H1 (cell line): ENCODE results near the gene ZC3H8. TPM values are rescaled to one million over a fixed set of nuclear protein-coding genes. Genes with fewer than 3 reads are reported as not detected.

ENCODE experiments used
- CTCF ChIA-PET: fragments of 300-600 bp; sonication (Branson Sonifier 250); formaldehyde crosslinking; loops from one replicate; lab custom pipeline; 2021; ENCODE audit not compliant: partially characterized antibody; lab: Charles Lee
- POLR2A ChIA-PET: fragments of 300-600 bp; sonication (Branson Sonifier 250); formaldehyde crosslinking; loops from one replicate; lab custom pipeline; 2021; ENCODE audit warnings: inconsistent platforms; ENCODE audit not compliant: partially characterized antibody; lab: Charles Lee
- DNase-seq, 2 experiments: peaks; one replicate each; pipeline versions ENCODE4 v3.0.0 to v3.0.0-alpha.2; 2010 to 2022; ENCODE audit warnings: low spot score in 2 of 2, low read depth in 1 of 2, mixed read lengths in 1 of 2
- FAIRE-seq: peaks from 2 replicates; lab custom pipeline; 2011; peaks lifted over from hg19 to GRCh38; lab: Jason Lieb, UNC
- H2AFZ ChIP-seq: 2 replicates; pipeline ENCODE4 v1.8.1; 2012; ENCODE audit warnings: low read length, inconsistent platforms
- H2AK5ac ChIP-seq: 2 replicates; pipeline ENCODE4 v1.6.1; 2013; ENCODE audit warnings: low read depth, low read length
- H2BK120ac ChIP-seq: replicated peaks from 2 replicates; pipeline ENCODE3; 2013; ENCODE audit warnings: low read depth, low read length, inconsistent platforms
- H2BK12ac ChIP-seq: 2 replicates; pipeline ENCODE4 v1.6.1; 2013; ENCODE audit warnings: low read depth, low read length
- H2BK15ac ChIP-seq: 2 replicates; pipeline ENCODE4 v1.6.1; 2013; ENCODE audit warnings: low read length
- H2BK20ac ChIP-seq: 2 replicates; pipeline ENCODE4 v1.6.1; 2013; ENCODE audit warnings: low read length
- H2BK5ac ChIP-seq: 2 replicates; pipeline ENCODE4 v1.6.1; 2013; ENCODE audit warnings: low read depth, low read length
- H3K14ac ChIP-seq: 2 replicates; pipeline ENCODE4 v1.6.1; 2013; ENCODE audit warnings: inconsistent platforms; ENCODE audit not compliant: insufficient read length
- H3K18ac ChIP-seq: 2 replicates; pipeline ENCODE4 v1.6.1; 2013; ENCODE audit warnings: low read length; ENCODE audit errors: extremely low read depth
- H3K23ac ChIP-seq: 2 replicates; pipeline ENCODE4 v1.6.1; 2013; ENCODE audit warnings: inconsistent platforms; ENCODE audit not compliant: insufficient read length
- H3K23me2 ChIP-seq: 2 replicates; pipeline ENCODE4 v1.6.1; 2013; ENCODE audit warnings: low read depth, low read length
- H3K27ac ChIP-seq: 2 replicates; pipeline ENCODE4 v1.6.1; 2011; ENCODE audit warnings: low read depth, low read length, inconsistent platforms
- H3K27me3 ChIP-seq, 4 experiments: replicated peaks in 1 of 4; 1 replicate in 1 of 4; 2 replicates in 3 of 4; pipeline versions ENCODE4 v1.6.1 to v1.8.1; 2011 to 2013; ENCODE audit warnings: low read length in 3 of 4, mild to moderate bottlenecking in 3 of 4, inconsistent platforms in 2 of 4, mixed read lengths in 2 of 4, moderate library complexity in 1 of 4; ENCODE audit not compliant: control insufficient read depth in 3 of 4, insufficient read depth in 3 of 4; ENCODE audit errors: extremely low read depth in 1 of 4
- H3K36me3 ChIP-seq, 4 experiments: 2 replicates each; pipeline versions ENCODE4 v1.6.1 to v1.8.1; 2011 to 2013; ENCODE audit warnings: mild to moderate bottlenecking in 4 of 4, low read length in 3 of 4, moderate library complexity in 2 of 4, control low read depth in 1 of 4, inconsistent platforms in 1 of 4; ENCODE audit not compliant: insufficient read depth in 4 of 4, control insufficient read depth in 2 of 4
- H3K4ac ChIP-seq: replicated peaks from 2 replicates; pipeline ENCODE3; 2013; ENCODE audit warnings: low read length, low read depth, mixed read lengths, inconsistent platforms; ENCODE audit not compliant: insufficient read length
- H3K4me1 ChIP-seq, 4 experiments: replicated peaks in 1 of 4; 1 replicate in 1 of 4; 2 replicates in 3 of 4; pipeline versions ENCODE4 v1.6.1 to v1.8.1; 2011 to 2013; ENCODE audit warnings: low read length in 3 of 4, inconsistent platforms in 2 of 4, mixed read lengths in 1 of 4; ENCODE audit not compliant: insufficient read depth in 4 of 4, control insufficient read depth in 3 of 4
- H3K4me2 ChIP-seq, 2 experiments: 2 replicates each; pipeline versions ENCODE4 v1.6.1 to v1.8.1; 2011 to 2013; ENCODE audit warnings: low read depth in 2 of 2, low read length in 2 of 2, control low read depth in 1 of 2, inconsistent platforms in 1 of 2, mild to moderate bottlenecking in 1 of 2; ENCODE audit not compliant: insufficient read depth in 1 of 2
- H3K4me3 ChIP-seq, 4 experiments: fragments of 200-600, 300-600 bp in 1 of 4; sonication (generic), shearing (Covaris generic), sonication (Bioruptor Twin) in 1 of 4; 2 replicates each; pipeline versions ENCODE4 v1.5.1 to v1.8.1; 2011 to 2016; ENCODE audit warnings: low read length in 4 of 4, low read depth in 3 of 4, control low read depth in 2 of 4, inconsistent platforms in 2 of 4, mild to moderate bottlenecking in 2 of 4, mixed read lengths in 1 of 4, moderate library complexity in 1 of 4; ENCODE audit not compliant: insufficient read depth in 2 of 4; ENCODE audit errors: extremely low read depth in 1 of 4
- H3K56ac ChIP-seq: replicated peaks from 2 replicates; pipeline ENCODE3; 2013; ENCODE audit warnings: low read depth, mild to moderate bottlenecking, mixed read lengths, low read length, inconsistent platforms; ENCODE audit not compliant: insufficient read length
- H3K79me1 ChIP-seq: 2 replicates; pipeline ENCODE4 v1.6.1; 2013; ENCODE audit warnings: low read depth, low read length, control low read depth
- H3K79me2 ChIP-seq, 2 experiments: 2 replicates each; pipeline versions ENCODE4 v1.6.1 to v1.8.1; 2012 to 2013; ENCODE audit warnings: low read length in 2 of 2, mild to moderate bottlenecking in 2 of 2, inconsistent platforms in 1 of 2; ENCODE audit not compliant: insufficient read depth in 2 of 2, control insufficient read depth in 1 of 2
- H3K9ac ChIP-seq, 4 experiments: replicated peaks in 1 of 4; 1 replicate in 1 of 4; 2 replicates in 3 of 4; pipeline versions ENCODE4 v1.6.1 to v1.8.1; 2011 to 2013; ENCODE audit warnings: low read depth in 3 of 4, low read length in 3 of 4, control low read depth in 2 of 4, mild to moderate bottlenecking in 2 of 4, moderate library complexity in 2 of 4, inconsistent platforms in 1 of 4; ENCODE audit errors: extremely low read depth in 1 of 4
- H3K9me3 ChIP-seq, 2 experiments: 2 replicates each; pipeline versions ENCODE4 v1.6.1 to v1.8.1; 2012 to 2013; ENCODE audit warnings: mild to moderate bottlenecking in 2 of 2, moderate library complexity in 2 of 2, control low read depth in 1 of 2, inconsistent platforms in 1 of 2, low read depth in 1 of 2, low read length in 1 of 2, mixed read lengths in 1 of 2; ENCODE audit not compliant: insufficient read depth in 2 of 2
- H4K20me1 ChIP-seq, 2 experiments: replicated peaks in 1 of 2; 2 replicates each; pipeline versions ENCODE3 to v1.8.1; 2011 to 2013; ENCODE audit warnings: inconsistent platforms in 2 of 2, low read length in 2 of 2, mild to moderate bottlenecking in 1 of 2; ENCODE audit not compliant: insufficient read depth in 2 of 2, control insufficient read depth in 1 of 2
- H4K5ac ChIP-seq: 2 replicates; pipeline ENCODE4 v1.6.1; 2013; ENCODE audit warnings: low read length, low read depth, mixed read lengths, inconsistent platforms; ENCODE audit not compliant: insufficient read length
- H4K8ac ChIP-seq: 2 replicates; pipeline ENCODE4 v1.8.0; 2013; ENCODE audit warnings: mild to moderate bottlenecking, moderate library complexity, low read length, inconsistent platforms; ENCODE audit not compliant: insufficient read depth; ENCODE audit errors: extremely low read depth
- H4K91ac ChIP-seq: replicated peaks from 2 replicates; pipeline ENCODE3; 2013; ENCODE audit warnings: low read length, mixed read lengths, inconsistent platforms; ENCODE audit not compliant: insufficient read length
- BACH1 ChIP-seq: IDR thresholded peaks from 2 replicates; pipeline ENCODE4 v1.6.1; 2012; ENCODE audit warnings: low read length, improper control_type of control experiment
- BCL11A ChIP-seq, 2 experiments: IDR thresholded peaks; one replicate each; pipeline ENCODE4 v1.6.1; 2011; ENCODE audit warnings: low read depth in 2 of 2, low read length in 2 of 2, mild to moderate bottlenecking in 2 of 2
- EP300 ChIP-seq, 2 experiments: IDR thresholded peaks; 1 replicate in 1 of 2; 2 replicates in 1 of 2; pipeline ENCODE4 v1.6.1; 2011 to 2012; ENCODE audit warnings: low read depth in 2 of 2, low read length in 2 of 2, mild to moderate bottlenecking in 2 of 2, borderline replicate concordance in 1 of 2, inconsistent platforms in 1 of 2, moderate library complexity in 1 of 2
- EZH2 ChIP-seq: fragments of 200-600 bp; sonication (generic); IDR thresholded peaks from 2 replicates; pipeline ENCODE4 v1.7.1; 2012; ENCODE audit warnings: low read depth, mild to moderate bottlenecking, moderate library complexity, low read length, inconsistent platforms; ENCODE audit not compliant: severe bottlenecking
- HDAC2 ChIP-seq, 2 experiments: fragments of 300-600 bp in 1 of 2; sonication (generic) in 1 of 2; IDR thresholded peaks; 2 replicates each; pipeline ENCODE4 v1.6.1; 2011 to 2012; ENCODE audit warnings: low read depth in 2 of 2, low read length in 2 of 2, mild to moderate bottlenecking in 2 of 2, moderate library complexity in 2 of 2, borderline replicate concordance in 1 of 2, inconsistent platforms in 1 of 2
- SIN3A ChIP-seq, 2 experiments: IDR thresholded peaks in 1 of 2; conservative IDR thresholded peaks in 1 of 2; 2 replicates each; pipeline ENCODE4 v1.6.1; 2011 to 2012; ENCODE audit warnings: low read length in 2 of 2, improper control_type of control experiment in 1 of 2, low read depth in 1 of 2, mild to moderate bottlenecking in 1 of 2
- SRF ChIP-seq: IDR thresholded peaks from 2 replicates; pipeline ENCODE4 v1.6.1; 2011; ENCODE audit warnings: mild to moderate bottlenecking, low read depth, low read length, moderate library complexity
- YY1 ChIP-seq: IDR thresholded peaks from 2 replicates; pipeline ENCODE4 v1.6.1; 2011; ENCODE audit warnings: low read depth, mild to moderate bottlenecking, low read length
- WGBS, 2 experiments: shearing (Covaris generic) in 1 of 2; methylation state at CpG; one replicate each; pipeline versions ENCODE4 v1.1.6 to v1.1.7; 2013 to 2015; ENCODE audit warnings: low lambda C conversion rate in 2 of 2, mixed read lengths in 2 of 2, inconsistent platforms in 1 of 2, low coverage in 1 of 2, missing lambda C conversion rate in 1 of 2; ENCODE audit not compliant: insufficient replicate concordance in 2 of 2, insufficient coverage in 1 of 2, insufficient read length in 1 of 2; ENCODE audit errors: extremely low coverage in 1 of 2, missing lambda C conversion rate in 1 of 2; 5-methylcytosine and 5-hydroxymethylcytosine counted together
- polyA plus RNA-seq, 7 experiments: library from polyadenylated mRNA; depleted of rRNA in 3 of 7; stranded (reverse) in 5 of 7; unstranded in 2 of 7; fragments of >200 nt in 5 of 7; fragments of 200-250 nt in 2 of 7; gene quantifications; 1 replicate in 5 of 7; 2 replicates in 1 of 7; 4 replicates in 1 of 7; pipeline versions ENCODE4 v1.2.1 to v1.2.3, GENCODE V29; 2011 to 2013; ENCODE audit warnings: missing spikeins in 2 of 7, mixed read lengths in 2 of 7
- total RNA-seq: library from RNA; stranded (reverse); fragmentation: NEBNext Ultra II Directional; extraction: Animal tissue kit (Norgen Biotek cat#: 25700); gene quantifications from 2 replicates; pipeline ENCODE4 v1.2.1, GENCODE V29; 2021
- TF ChIP-seq, protein P1 (sequence below): IDR thresholded peaks from 2 replicates; pipeline ENCODE4 v1.6.1; 2012; ENCODE audit warnings: low read length, inconsistent platforms

The ZC3H8 gene
- total and polyA plus RNA-seq, 2 of the 8 experiments (the other 6 are each of a cell fraction or from before 2014, with no cell fraction given) = 1.9 to 7.1 TPM

DNA sequence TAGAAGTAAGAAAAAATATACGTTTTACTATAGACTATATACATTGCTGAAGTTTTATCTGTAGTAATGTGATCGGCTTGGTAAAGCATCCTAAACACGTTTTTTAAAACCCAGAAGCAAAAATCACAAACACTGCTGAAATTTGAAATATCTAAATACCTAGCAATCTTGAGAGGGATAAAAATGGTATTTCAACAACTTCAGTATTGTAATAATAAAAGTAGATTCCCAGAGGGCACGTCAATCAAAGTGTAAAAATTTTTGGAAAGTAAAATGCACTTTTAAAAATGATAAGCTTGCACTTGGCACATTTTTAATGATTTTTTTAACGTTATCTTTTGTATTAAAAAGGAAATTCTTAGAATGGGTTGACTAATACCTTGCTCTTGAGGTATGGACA is 22.1 kb upstream of the ZC3H8 start:
- H3K79me1 ChIP-seq = no peaks in the 10 kb centered on the region
- no peak overlapping the region for H3K18ac ChIP-seq
- peaks cover 5% of the 10 kb centered on the region; the same call in 1 of the 2 replicates for H3K23me2 ChIP-seq
- H3K4me1 ChIP-seq = peaks cover 0 to 3% (median 0%) of the 10 kb centered on the region in 4 experiments; a peak in 1 of 7 replicates
- no peak overlapping the region for H2BK5ac ChIP-seq
- no peak overlapping the region for H3K56ac ChIP-seq
- peaks cover 0 to 3% of the 10 kb centered on the region in 2 experiments; a peak in 1 of 4 replicates for H3K79me2 ChIP-seq
- H2AK5ac ChIP-seq = no peak overlapping the region
- H3K14ac ChIP-seq = no peak overlapping the region
- H3K36me3 ChIP-seq = no peaks in the 10 kb centered on the region
- FAIRE-seq (no peak), DNase-seq (no peak)
- no peak overlapping the region for H3K4ac ChIP-seq
- H4K20me1 ChIP-seq = no peaks in the 10 kb centered on the region
- H4K91ac ChIP-seq = no peak overlapping the region
- H3K27me3 ChIP-seq = no peaks in the 10 kb centered on the region
- H3K4me3 ChIP-seq = peak overlapping the region in 3 of 4 experiments; percentile 88 to 98 (median 91); a peak in 5 of 8 replicates
- H2BK12ac ChIP-seq = no peak overlapping the region
- H4K5ac ChIP-seq = no peak overlapping the region
- no peak overlapping the region for H2BK15ac ChIP-seq
- H3K27ac ChIP-seq = no peak overlapping the region
- H2BK20ac ChIP-seq = no peak overlapping the region
- H3K4me2 ChIP-seq = peak overlapping the region; percentile 55 to 69; a peak in 3 of 4 replicates
- no peak overlapping the region for H2AFZ ChIP-seq
- no peak overlapping the region for H3K9ac ChIP-seq
- no peak overlapping the region for H4K8ac ChIP-seq
- ChIA-PET POLR2A (interaction anchor here (0.7 to 0.9 kb wide), 3 partner anchors 9 to 222 kb away, joined by 3 to 5 read pairs (median 3); partner anchors contain the start of gene TMEM87B), CTCF (interaction anchor here (0.6 to 1.4 kb wide), 3 partner anchors 9 to 32 kb away, joined by 3 to 5 read pairs (median 4); no protein-coding TSS in a partner anchor)
- no peaks in the 10 kb centered on the region for H3K9me3 ChIP-seq
- H3K23ac ChIP-seq = no peak overlapping the region
- 61% methylated on average over 5 of the region's 5 CpGs; no CpG with 5 or more reads in 1 of the 2 experiments for WGBS, 2 experiments
- no peak overlapping the region for H2BK120ac ChIP-seq
- TF ChIP-seq EZH2 (no peak), BACH1 (no peak), HDAC2 (IDR thresholded peaks at IDR 0.05; ENCODE audit: borderline replicate concordance in 1 of 2, low read depth in 2 of 2, low read length in 2 of 2) (no peak), SRF (no peak), YY1 (no peak), EP300 (IDR thresholded peaks at IDR 0.05; ENCODE audit: borderline replicate concordance in 1 of 2, low read depth in 2 of 2, low read length in 2 of 2) (no peak), BCL11A (IDR thresholded peaks at IDR 0.05; ENCODE audit: low read depth in 2 of 2, low read length in 2 of 2) (no peak), SIN3A (conservative IDR thresholded peaks at IDR 0.05 in 1 of 2, IDR thresholded peaks at IDR 0.05 in 1 of 2; ENCODE audit: low read depth in 1 of 2, low read length in 2 of 2) (no peak)
- TF ChIP-seq, protein P1, sequence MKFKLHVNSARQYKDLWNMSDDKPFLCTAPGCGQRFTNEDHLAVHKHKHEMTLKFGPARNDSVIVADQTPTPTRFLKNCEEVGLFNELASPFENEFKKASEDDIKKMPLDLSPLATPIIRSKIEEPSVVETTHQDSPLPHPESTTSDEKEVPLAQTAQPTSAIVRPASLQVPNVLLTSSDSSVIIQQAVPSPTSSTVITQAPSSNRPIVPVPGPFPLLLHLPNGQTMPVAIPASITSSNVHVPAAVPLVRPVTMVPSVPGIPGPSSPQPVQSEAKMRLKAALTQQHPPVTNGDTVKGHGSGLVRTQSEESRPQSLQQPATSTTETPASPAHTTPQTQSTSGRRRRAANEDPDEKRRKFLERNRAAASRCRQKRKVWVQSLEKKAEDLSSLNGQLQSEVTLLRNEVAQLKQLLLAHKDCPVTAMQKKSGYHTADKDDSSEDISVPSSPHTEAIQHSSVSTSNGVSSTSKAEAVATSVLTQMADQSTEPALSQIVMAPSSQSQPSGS = no peak
